GM21447 (cell line): ENCODE data around the gene ITIH1.

Source experiments
- ATAC-seq: cut with Tn5 transposase; IDR thresholded peaks from one replicate; pipeline ENCODE4 v1.9.1; 2021; ENCODE audit not compliant: unreplicated experiment

The ITIH1 gene

GRCh38 chr3:52810923-52811322 is 33.5 kb downstream of the ITIH1 start:
- no peak for ATAC-seq

GRCh38 chr3:52811452-52812011 is 34.1 kb downstream of the ITIH1 start:
- ATAC-seq, result no peak

DNA sequence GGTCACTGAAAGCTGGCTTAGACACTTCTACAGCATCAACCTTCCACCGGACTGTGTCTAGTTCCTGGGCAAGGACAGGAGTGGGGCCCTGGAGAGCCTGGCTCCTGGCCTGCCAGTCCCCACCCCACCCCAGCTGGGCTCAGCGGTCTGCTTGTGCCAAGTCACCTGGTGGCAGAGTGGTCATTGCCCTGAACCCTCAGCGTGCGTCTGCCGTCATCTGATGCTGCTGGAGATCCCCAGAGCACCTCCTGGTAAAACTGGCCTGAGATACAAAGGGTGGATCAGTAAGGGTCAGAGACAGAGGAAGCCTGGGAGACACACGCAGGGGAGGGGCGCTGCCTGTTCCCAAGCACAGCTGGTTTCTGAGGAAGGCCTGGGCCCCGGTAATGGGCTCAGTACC is 36.4 kb downstream of the ITIH1 start:
- ATAC-seq, result no peak

GRCh38 chr3:52816199-52816598 is 38.8 kb downstream of the ITIH1 start:
- ATAC-seq, result no peak

DNA sequence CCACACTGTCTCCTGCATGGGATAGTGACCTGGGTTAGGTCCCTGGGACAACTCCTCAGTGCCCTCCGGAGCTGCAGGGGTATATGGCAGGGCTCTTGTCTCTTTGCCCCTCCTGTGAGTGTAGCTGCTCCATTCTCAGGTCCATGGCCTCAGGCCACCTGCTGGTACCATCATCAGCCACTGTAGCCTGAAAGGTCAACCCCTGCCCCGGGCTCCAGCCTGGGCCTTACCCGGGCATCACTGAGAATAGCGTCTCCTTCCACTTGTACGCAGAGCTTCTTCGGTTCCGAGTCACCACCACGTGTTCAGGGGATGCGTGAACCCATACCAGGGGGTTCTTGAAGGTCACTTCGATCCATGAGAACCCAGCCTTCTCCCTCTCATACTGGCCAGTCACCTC is 39.3 kb downstream of the ITIH1 start:
- ATAC-seq, result no peak

- ATAC-seq, result no peak
Measured at GRCh38 chr3:52817221-52817620, 39.8 kb downstream of the ITIH1 start.

- no peak for ATAC-seq
Measured at GRCh38 chr3:52817860-52818259, 40.5 kb downstream of the ITIH1 start.

- no peak for ATAC-seq
Measured at GRCh38 chr3:52819936-52820335, 42.5 kb downstream of the ITIH1 start.

- no peak for ATAC-seq
Measured at GRCh38 chr3:52820736-52821135, 43.3 kb downstream of the ITIH1 start.

DNA sequence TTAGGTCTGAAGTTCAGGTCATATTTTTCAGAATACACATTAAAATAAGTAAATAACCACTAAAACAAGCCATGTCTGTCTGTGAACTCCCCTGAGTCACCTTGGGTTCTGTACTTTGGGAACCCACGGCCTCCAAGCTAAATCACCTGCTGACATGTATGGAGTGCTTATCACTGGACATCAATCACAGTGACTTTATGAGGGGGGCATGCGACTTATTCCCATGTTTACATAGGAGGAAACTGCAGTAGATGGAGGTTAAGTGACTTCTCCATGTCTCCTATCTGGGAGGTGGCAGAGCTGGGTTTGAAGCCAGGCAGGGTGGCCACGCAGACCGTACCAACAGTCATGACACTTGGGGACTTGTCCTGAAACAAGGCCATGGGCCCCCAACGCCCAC is 45.0 kb downstream of the ITIH1 start:
- no peak for ATAC-seq

DNA sequence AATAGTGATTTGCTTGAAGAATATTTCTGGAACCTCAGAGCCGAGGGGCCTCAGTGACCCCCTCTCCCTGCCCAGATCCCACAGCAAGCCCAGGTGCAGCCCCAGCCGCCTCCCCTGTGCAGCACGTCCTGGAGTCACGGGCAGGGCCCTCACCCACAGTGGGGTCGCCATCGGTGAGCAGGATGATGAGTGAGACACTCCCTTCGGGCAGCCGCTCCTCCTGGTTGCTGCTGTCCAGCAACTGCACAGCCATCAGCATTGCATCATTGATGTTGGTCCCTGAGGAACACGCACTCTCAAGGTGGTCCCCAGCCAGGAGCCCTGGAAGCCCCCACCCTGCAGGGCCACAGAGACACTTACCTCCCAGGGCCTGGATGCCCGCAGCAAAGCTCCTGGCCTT is 46.6 kb downstream of the ITIH1 start:
- ATAC-seq, result no peak

DNA sequence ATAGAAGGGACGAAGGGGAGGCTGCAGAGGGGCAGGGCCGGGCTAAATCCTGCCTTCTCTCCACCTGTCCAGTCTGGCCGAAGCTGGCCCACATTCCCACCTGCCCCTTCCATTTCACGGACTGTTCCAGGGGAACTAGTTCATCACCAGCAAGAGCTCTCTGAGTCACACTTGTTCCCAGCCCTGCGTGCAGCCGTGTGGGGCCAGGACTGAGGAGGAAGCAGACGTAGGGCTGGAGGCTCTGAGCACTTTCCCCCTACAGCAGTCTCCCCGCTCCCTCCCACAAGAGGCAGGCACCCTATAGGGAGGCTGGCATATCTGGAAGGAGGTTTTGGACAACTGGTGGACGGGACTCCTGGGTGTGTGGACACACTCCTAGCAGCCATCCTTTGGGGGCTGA is 50.0 kb downstream of the ITIH1 start:
- no peak for ATAC-seq

DNA sequence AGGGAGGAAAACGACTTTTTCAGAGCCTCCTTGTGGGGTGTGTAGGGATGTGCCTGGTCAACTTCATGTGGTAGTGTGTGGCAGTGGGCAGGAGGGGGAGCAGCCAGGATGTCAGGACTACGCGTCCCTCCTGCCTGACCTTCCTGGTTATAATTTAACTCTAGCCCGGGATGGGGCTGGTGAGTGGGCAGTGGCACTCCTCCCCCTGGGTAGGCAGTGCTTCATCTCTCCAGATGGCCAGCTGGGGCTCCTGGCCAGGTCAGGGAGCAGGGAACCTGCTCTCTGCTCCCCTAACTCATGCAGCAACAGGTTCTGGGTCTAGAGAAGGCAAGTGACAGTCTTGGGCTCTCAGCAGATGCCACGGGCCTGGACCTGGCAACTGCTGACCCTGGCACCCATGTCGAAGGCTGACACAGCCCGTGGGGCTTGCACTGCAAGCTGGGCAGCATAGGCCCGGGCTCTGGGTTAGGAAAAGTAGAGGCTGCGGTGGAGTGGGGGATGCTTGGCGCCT is 50.5 kb downstream of the ITIH1 start:
- no peak for ATAC-seq

GRCh38 chr3:52829482-52829881 is 52.1 kb downstream of the ITIH1 start:
- no peak for ATAC-seq

GRCh38 chr3:52829906-52830463 is 52.6 kb downstream of the ITIH1 start:
- ATAC-seq, result no peak

GRCh38 chr3:52830535-52831258 is 53.3 kb downstream of the ITIH1 start, which contains the start of gene ITIH4:
ITIH4 (minus strand) TSS chr3:52830672; CDS start chr3:52830642, 30 bp downstream.
- ATAC-seq, result no peak

DNA sequence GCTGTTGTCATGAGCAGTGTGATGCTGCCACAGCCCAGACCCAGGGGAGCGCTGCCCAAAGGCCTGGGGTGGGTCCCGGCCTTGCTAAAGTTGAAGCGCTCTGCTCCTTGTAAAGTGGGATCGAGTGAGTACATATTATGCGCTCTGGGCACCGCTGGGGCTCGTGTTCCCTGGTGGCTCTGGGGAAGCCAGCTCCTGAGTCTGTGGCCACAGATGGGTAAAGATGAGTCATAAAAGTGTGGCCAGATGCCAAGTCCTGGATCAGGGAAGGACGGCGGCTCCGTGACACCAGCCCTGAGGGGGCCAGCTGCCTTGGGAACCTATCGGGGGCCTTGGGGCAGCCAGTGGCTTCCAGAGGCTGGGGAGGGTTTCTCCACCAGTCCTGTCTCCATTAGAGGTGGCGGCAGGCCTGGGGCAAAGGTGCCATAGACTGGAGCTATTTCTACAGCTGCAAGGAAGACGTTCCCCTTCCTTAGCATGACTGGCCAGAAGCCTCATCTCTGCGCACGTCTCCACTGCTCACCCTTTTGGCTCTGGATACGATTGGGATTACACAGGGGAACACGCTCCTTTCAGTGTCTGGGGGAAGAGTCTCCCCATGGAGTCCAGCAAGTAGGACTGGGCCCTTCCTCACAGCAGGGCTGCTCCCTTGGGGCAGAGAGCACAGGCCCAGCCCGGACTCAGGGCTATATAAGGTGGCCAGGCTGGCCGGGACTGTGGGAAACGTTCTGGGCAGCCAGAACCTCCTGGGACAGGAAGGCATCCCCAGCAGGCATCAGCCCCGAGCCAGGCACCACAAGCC is 54.3 kb downstream of the ITIH1 start:
- ATAC-seq, result no peak

- ATAC-seq, result no peak
Measured at GRCh38 chr3:52833202-52833601, 55.8 kb downstream of the ITIH1 start.

DNA sequence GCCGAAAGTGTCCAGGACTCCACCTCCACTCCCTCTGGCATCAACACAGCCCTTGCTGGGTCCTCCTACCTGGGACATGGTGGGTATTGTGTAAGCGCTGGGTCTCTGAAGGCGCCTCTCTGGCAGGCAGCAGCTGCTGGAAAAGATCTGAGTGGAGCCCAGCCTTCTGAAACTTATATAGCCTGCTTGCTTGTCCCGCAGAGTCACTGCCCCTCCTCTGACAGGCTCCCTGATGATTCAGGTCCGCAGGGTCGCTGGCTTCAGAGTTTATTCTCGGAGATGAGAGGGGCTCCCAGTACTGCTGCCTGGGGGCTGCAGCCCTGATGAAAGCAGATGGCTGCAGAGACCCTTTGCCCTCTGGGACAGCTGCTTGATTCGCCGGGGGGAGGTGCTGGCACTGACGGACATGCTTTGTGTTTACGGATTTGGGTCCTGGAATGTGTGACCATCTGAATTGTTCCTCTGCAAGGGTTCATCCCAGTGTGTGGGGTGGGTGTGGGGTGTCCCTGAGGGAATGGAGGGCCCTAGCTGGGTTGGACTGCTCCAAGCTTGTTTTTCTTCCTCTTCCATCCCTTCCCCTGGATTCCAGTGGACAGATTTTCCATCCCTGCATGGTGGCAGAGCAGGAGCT is 57.6 kb downstream of the ITIH1 start, which contains the start of gene MUSTN1:
TSS of gene MUSTN1 (minus strand) at position 149 of the 631 bp plus-strand sequence. CDS start at position 78, 71 bp downstream.
- no peak for ATAC-seq

- ATAC-seq, result no peak
Measured at GRCh38 chr3:52835766-52836470, 58.5 kb downstream of the ITIH1 start.
